PC-3 (cell line): ENCODE measurements around the gene SMYD1.

Experiments
- CTCF ChIP-seq: fragments of 300-600 bp; sonication (generic); conservative IDR thresholded peaks from 2 replicates; pipeline ENCODE4 v1.5.1; 2017; ENCODE audit warnings: antibody characterized with exemption, low read depth, mild to moderate bottlenecking, low read length
- EZH2phosphoT487 ChIP-seq: fragments of 300-600 bp; sonication (generic); IDR thresholded peaks from 2 replicates; pipeline ENCODE4 v1.6.1; 2018; ENCODE audit warnings: mild to moderate bottlenecking, antibody characterized with exemption, low read length, borderline replicate concordance

GRCh38 chr2:88090446-88091283 lies 23.0 kb downstream of the SMYD1 start:
- TF ChIP-seq CTCF (no peak), EZH2phosphoT487 (no peak)
